Cardiac muscle cell (in vitro differentiated cells and primary cell): ENCODE measurements around the gene SNPH. TPM values are rescaled to one million over a fixed set of nuclear protein-coding genes. Genes with fewer than 3 reads are reported as not detected.

Experiments
- DNase-seq, 2 donors: peaks; one replicate each; pipeline versions ENCODE4 v3.0.0 to v3.0.0-alpha.2; 2010 to 2017; ENCODE audit warnings: low read depth in 1 of 2, low spot score in 1 of 2
- H3K27ac ChIP-seq: fragments of 200-600 bp; sonication (generic); 2 replicates; pipeline ENCODE4 v1.5.1; 2016
- H3K27me3 ChIP-seq: fragments of 200-600 bp; sonication (generic); 2 replicates; pipeline ENCODE4 v1.6.0; 2016; ENCODE audit warnings: control low read depth
- H3K36me3 ChIP-seq: fragments of 200-600 bp; sonication (generic); 2 replicates; pipeline ENCODE4 v1.5.1; 2016; ENCODE audit warnings: control low read depth
- H3K4me1 ChIP-seq: fragments of 200-600 bp; sonication (generic); 2 replicates; pipeline ENCODE4 v1.8.1; 2017; ENCODE audit warnings: low read depth, mild to moderate bottlenecking, mixed run types
- H3K4me3 ChIP-seq: fragments of 200-600 bp; sonication (generic); 2 replicates; pipeline ENCODE4 v1.5.1; 2016; ENCODE audit warnings: mild to moderate bottlenecking
- H3K9me3 ChIP-seq: fragments of 200-600 bp; sonication (generic); 2 replicates; pipeline ENCODE4 v1.5.1; 2017; ENCODE audit warnings: low read depth, mild to moderate bottlenecking, control low read depth
- CTCF ChIP-seq: IDR thresholded peaks from 2 replicates; pipeline ENCODE4 v1.5.1; 2012; ENCODE audit warnings: low read depth, mild to moderate bottlenecking, low read length
- polyA plus RNA-seq: library from polyadenylated mRNA; unstranded; fragments of >200 nt; fragmentation: Nextera tagmentation; extraction: Ambion mirVana; gene quantifications from 2 replicates; pipeline ENCODE4 v1.2.1, GENCODE V29; 2016
- total RNA-seq: library from RNA; depleted of rRNA; stranded (reverse); fragments of >200 nt; gene quantifications from 2 replicates; pipeline ENCODE4 v1.2.3, GENCODE V29; 2016

Gene SNPH
- total and polyA plus RNA-seq, 2 experiments from 2014 or later, result 7.4 to 8.1 TPM

GRCh38 chr20:1286267-1287024 lies 20.4 kb downstream of the SNPH start:
- peaks cover under 1% of the 10 kb centered on the region for H3K4me1 ChIP-seq
- no peak for TF ChIP-seq CTCF
- no peak overlapping the region for H3K27ac ChIP-seq
- H3K4me3 ChIP-seq, result no peak overlapping the region
- H3K9me3 ChIP-seq, result no peaks in the 10 kb centered on the region
- DNase-seq, result no peak
- no peaks in the 10 kb centered on the region for H3K36me3 ChIP-seq
- no peaks in the 10 kb centered on the region for H3K27me3 ChIP-seq

- no peaks in the 10 kb centered on the region for H3K4me1 ChIP-seq
- no peak overlapping the region for H3K27ac ChIP-seq
- no peaks in the 10 kb centered on the region for H3K9me3 ChIP-seq
- no peaks in the 10 kb centered on the region for H3K36me3 ChIP-seq
- H3K27me3 ChIP-seq, result no peaks in the 10 kb centered on the region
- no peak overlapping the region for H3K4me3 ChIP-seq
- TF ChIP-seq CTCF, result no peak
- DNase-seq, result no peak
Observed at GRCh38 chr20:1287306-1287705, 21.2 kb downstream of the SNPH start.

- H3K4me3 ChIP-seq, result no peak overlapping the region
- no peaks in the 10 kb centered on the region for H3K9me3 ChIP-seq
- no peak for DNase-seq
- no peak overlapping the region for H3K27ac ChIP-seq
- H3K36me3 ChIP-seq, result no peaks in the 10 kb centered on the region
- H3K4me1 ChIP-seq, result no peaks in the 10 kb centered on the region
- no peaks in the 10 kb centered on the region for H3K27me3 ChIP-seq
- TF ChIP-seq CTCF, result no peak
Observed at GRCh38 chr20:1287787-1288569, 21.9 kb downstream of the SNPH start.

GRCh38 chr20:1291191-1291741 lies 25.2 kb downstream of the SNPH start:
- Histone ChIP-seq H3K9me3 (no peaks in the 10 kb centered on the region), H3K36me3 (no peaks in the 10 kb centered on the region)
- no peak for TF ChIP-seq CTCF

GRCh38 chr20:1292620-1293019 lies 26.5 kb downstream of the SNPH start:
- H3K4me3 ChIP-seq, result no peak overlapping the region
- no peaks in the 10 kb centered on the region for H3K9me3 ChIP-seq
- no peaks in the 10 kb centered on the region for H3K4me1 ChIP-seq
- no peak overlapping the region for H3K27ac ChIP-seq
- DNase-seq, result no peak
- no peaks in the 10 kb centered on the region for H3K27me3 ChIP-seq
- H3K36me3 ChIP-seq, result no peaks in the 10 kb centered on the region
- TF ChIP-seq CTCF, result no peak

More at GRCh38 chr20:1291191-1291741, 25.2 kb downstream of the SNPH start:
- Histone ChIP-seq H3K4me1 (no peaks in the 10 kb centered on the region), H3K27me3 (no peaks in the 10 kb centered on the region), H3K27ac (no peak overlapping the region), H3K4me3 (no peak overlapping the region)
- DNase-seq, result peak in 1 of 2 donors; percentile 56
